ENCODE measurements around the gene AHDC1. TPM values are rescaled to one million over a fixed set of nuclear protein-coding genes. Genes with fewer than 3 reads are reported as not detected.

The AHDC1 gene
- total RNA-seq, 2 experiments from 2014 or later: 6.5 to 13.8 TPM

DNA sequence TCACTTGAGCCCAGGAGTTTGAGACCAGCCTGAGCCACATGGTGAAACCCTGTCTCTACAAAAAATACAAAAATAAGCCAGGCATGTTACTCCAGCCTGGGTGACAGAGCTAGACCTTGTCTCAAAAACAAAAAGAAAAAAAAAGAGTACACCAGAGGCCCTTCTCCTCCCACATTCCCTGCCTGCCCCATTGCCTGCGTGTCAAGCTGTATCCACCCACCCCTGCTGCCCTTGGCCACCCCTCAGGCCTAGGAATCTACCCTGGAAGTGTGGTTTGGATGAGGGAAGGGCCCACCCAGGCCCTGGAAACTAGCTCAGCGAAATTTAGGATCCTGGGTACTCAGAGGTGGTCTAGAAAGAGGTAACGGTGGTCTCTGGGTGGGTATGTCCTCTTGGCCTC is 88.3 kb downstream of the AHDC1 start:
- no peaks in the 10 kb centered on the region for H3K9me2 ChIP-seq (ENCODE audit: insufficient read depth, low read length)
- H3K9me3 ChIP-seq (ENCODE audit: low read length): no peaks in the 10 kb centered on the region
- ChIA-PET POLR2A (interaction anchor here (0.8 kb wide), 1 partner anchor 18 kb away, joined by 5 read pairs; no protein-coding TSS in a partner anchor), CTCF (ENCODE audit: unreplicated experiment) (interaction anchor here (1.3 kb wide), 1 partner anchor 10 kb away, joined by 3 read pairs; no protein-coding TSS in a partner anchor)
- no peak overlapping the region for H2AFZ ChIP-seq (ENCODE audit: low read length)
- H3K4me2 ChIP-seq (ENCODE audit: low read length): no peak overlapping the region
- H3K36me3 ChIP-seq (ENCODE audit: insufficient read depth, low read length): no peaks in the 10 kb centered on the region
- H4K20me1 ChIP-seq (ENCODE audit: insufficient read depth, low read length): no peaks in the 10 kb centered on the region
- no TSS peak for BruUV-seq (replicated peaks)
- H3K27ac ChIP-seq (ENCODE audit: low read depth, low read length, poor library complexity, severe bottlenecking): no peak overlapping the region
- intact Hi-C loops (cut with micrococcal nuclease; ENCODE audit: unreplicated experiment): no loop called here
- no peak for TF ChIP-seq EZH2phosphoT487 (IDR thresholded peaks at IDR 0.05; ENCODE audit: borderline replicate concordance, low read depth, low read length)
- TF ChIP-seq CTCF (conservative IDR thresholded peaks at IDR 0.05; ENCODE audit: low read length): no peak
- no peaks in the 10 kb centered on the region for H3K79me2 ChIP-seq (ENCODE audit: insufficient read depth, low read depth, low read length)
- DNase-seq (ENCODE audit: low spot score): no peak
- no peaks in the 10 kb centered on the region for H3K4me1 ChIP-seq (ENCODE audit: insufficient read depth, low read length, poor library complexity, severe bottlenecking)
- no peak overlapping the region for H3K4me3 ChIP-seq (ENCODE audit: low read depth, low read length, poor library complexity, severe bottlenecking)

DNA sequence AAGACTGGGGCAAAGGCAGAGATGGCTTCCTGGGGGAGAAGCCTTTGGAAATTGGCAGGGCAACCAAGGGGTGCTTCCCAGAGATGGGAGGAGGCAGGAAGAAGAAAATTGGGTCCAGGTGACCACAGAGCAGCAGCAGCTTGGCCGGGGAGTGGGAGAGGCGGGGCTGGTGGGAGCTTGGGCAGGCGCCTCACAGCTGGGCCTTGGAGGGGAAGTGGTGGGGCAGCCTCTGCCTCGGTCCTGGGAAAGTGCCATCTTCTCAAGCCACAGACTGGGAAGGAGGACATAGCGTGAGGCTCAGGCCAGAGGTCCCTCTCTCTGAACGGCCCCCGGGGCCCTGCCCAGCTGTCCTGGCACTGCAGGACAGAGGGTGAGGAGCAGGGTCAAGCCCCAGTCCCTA is 90.0 kb downstream of the AHDC1 start:
- Histone ChIP-seq H3K27ac (ENCODE audit: low read depth, low read length, poor library complexity, severe bottlenecking) (no peak overlapping the region), H3K79me2 (ENCODE audit: insufficient read depth, low read depth, low read length) (no peaks in the 10 kb centered on the region), H4K20me1 (ENCODE audit: insufficient read depth, low read length) (no peaks in the 10 kb centered on the region), H3K4me2 (ENCODE audit: low read length) (no peak overlapping the region), H3K9me3 (ENCODE audit: low read length) (no peaks in the 10 kb centered on the region), H3K36me3 (ENCODE audit: insufficient read depth, low read length) (no peaks in the 10 kb centered on the region), H3K9me2 (ENCODE audit: insufficient read depth, low read length) (no peaks in the 10 kb centered on the region), H3K4me1 (ENCODE audit: insufficient read depth, low read length, poor library complexity, severe bottlenecking) (no peaks in the 10 kb centered on the region), H3K4me3 (ENCODE audit: low read depth, low read length, poor library complexity, severe bottlenecking) (no peak overlapping the region), H2AFZ (ENCODE audit: low read length) (no peak overlapping the region)
- DNase-seq (ENCODE audit: low spot score): no peak
- TF ChIP-seq EZH2phosphoT487 (IDR thresholded peaks at IDR 0.05; ENCODE audit: borderline replicate concordance, low read depth, low read length): no peak
- no peak for TF ChIP-seq CTCF (conservative IDR thresholded peaks at IDR 0.05; ENCODE audit: low read length)
- no TSS peak for BruUV-seq (replicated peaks)
- ChIA-PET CTCF (ENCODE audit: unreplicated experiment) (no interaction called here), POLR2A (no interaction called here)
- intact Hi-C loops (cut with micrococcal nuclease; ENCODE audit: unreplicated experiment): no loop called here

GRCh38 chr1:27513528-27513927 is 90.4 kb downstream of the AHDC1 start:
- TF ChIP-seq EZH2phosphoT487 (IDR thresholded peaks at IDR 0.05; ENCODE audit: borderline replicate concordance, low read depth, low read length) (no peak), CTCF (conservative IDR thresholded peaks at IDR 0.05; ENCODE audit: low read length) (no peak)
- Histone ChIP-seq H3K36me3 (ENCODE audit: insufficient read depth, low read length) (no peaks in the 10 kb centered on the region), H2AFZ (ENCODE audit: low read length) (no peak overlapping the region), H3K79me2 (ENCODE audit: insufficient read depth, low read depth, low read length) (no peaks in the 10 kb centered on the region), H3K4me1 (ENCODE audit: insufficient read depth, low read length, poor library complexity, severe bottlenecking) (no peaks in the 10 kb centered on the region), H4K20me1 (ENCODE audit: insufficient read depth, low read length) (no peaks in the 10 kb centered on the region), H3K9me3 (ENCODE audit: low read length) (no peaks in the 10 kb centered on the region), H3K9me2 (ENCODE audit: insufficient read depth, low read length) (no peaks in the 10 kb centered on the region), H3K27ac (ENCODE audit: low read depth, low read length, poor library complexity, severe bottlenecking) (no peak overlapping the region), H3K4me2 (ENCODE audit: low read length) (no peak overlapping the region), H3K4me3 (ENCODE audit: low read depth, low read length, poor library complexity, severe bottlenecking) (no peak overlapping the region)
- BruUV-seq (replicated peaks): no TSS peak
- ChIA-PET POLR2A (interaction anchor here (0.7 kb wide), 1 partner anchor 10 kb away, joined by 4 read pairs; no protein-coding TSS in a partner anchor), CTCF (ENCODE audit: unreplicated experiment) (no interaction called here)
- DNase-seq (ENCODE audit: low spot score): no peak
- intact Hi-C loops (cut with micrococcal nuclease; ENCODE audit: unreplicated experiment): no loop called here
